ENCODE data around the gene CDH26.
A peak's percentile ranks its signal among the peaks of the same experiment; 100 is the strongest.

CDH26 gene

DNA sequence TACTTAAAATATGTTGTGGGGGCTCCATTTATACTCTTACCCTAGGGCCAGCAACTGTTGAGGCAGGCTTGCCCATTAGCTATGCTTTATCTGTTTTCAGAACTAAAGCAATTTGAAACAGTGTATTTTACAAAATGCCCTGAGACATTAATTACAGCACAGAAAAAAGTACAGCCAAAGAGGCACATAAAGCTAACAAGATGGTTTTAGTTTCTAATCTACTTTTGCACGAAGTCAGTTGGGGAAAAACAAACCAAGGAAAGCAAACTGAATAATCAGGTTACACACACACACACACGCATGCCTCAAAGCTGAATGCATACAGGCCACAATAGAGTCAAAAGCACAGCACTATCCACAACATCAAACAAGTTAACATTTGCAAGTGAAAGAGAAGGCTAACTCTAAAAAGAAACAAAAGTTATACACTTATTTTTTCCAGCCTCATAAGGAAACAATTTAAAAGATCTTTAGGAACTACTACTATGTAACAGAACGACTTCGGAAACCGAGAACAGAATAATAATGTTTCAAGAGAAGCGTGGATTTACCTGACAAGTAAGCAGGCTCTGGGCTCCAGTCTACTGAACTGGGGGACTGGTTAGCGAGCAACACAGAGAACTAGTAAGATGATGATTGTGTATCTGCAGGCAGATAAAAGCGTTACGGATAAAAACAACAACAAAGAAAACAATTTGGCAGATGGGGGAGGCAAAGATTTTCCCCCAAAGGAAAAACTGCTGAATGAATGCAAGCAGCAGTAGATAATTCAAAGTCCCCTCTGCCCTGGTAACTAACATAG is 26.5 kb upstream of the CDH26 start:
- peaks cover 4 to 10% of the 10 kb centered on the region in 2 experiments for H3K36me3 ChIP-seq (ENCODE audit: control insufficient read depth in 1 of 2, insufficient read depth in 2 of 2, low read depth in 1 of 2, low read length in 2 of 2)
- no peak overlapping the region for H3K18ac ChIP-seq (ENCODE audit: low read depth in 1 of 2, low read length in 2 of 2)
- H3K14ac ChIP-seq (ENCODE audit: low read length in 2 of 2): no peak overlapping the region
- no peak overlapping the region for H2BK120ac ChIP-seq (ENCODE audit: low read depth, low read length)
- H3K9me3 ChIP-seq (ENCODE audit: control insufficient read depth, low read length): no peaks in the 10 kb centered on the region
- no peaks in the 10 kb centered on the region for H3K79me1 ChIP-seq (replicated peaks; ENCODE audit: low read length, poor library complexity, severe bottlenecking)
- peaks cover 11% of the 10 kb centered on the region for H3K4me1 ChIP-seq (ENCODE audit: control insufficient read depth, insufficient read depth, low read depth, low read length)
- no peak for DNase-seq
- no peak overlapping the region for H2BK12ac ChIP-seq (ENCODE audit: low read length in 2 of 2)
- no peak overlapping the region for H2BK5ac ChIP-seq (ENCODE audit: low read depth, low read length, poor library complexity, severe bottlenecking)
- no peak overlapping the region for H4K91ac ChIP-seq (ENCODE audit: low read length)
- no peaks in the 10 kb centered on the region for H3K27me3 ChIP-seq (ENCODE audit: control insufficient read depth in 1 of 2, insufficient read depth in 1 of 2, low read length in 2 of 2)
- H4K8ac ChIP-seq (ENCODE audit: low read length): no peak overlapping the region
- H3K4me3 ChIP-seq (ENCODE audit: insufficient read depth in 1 of 2, low read depth in 1 of 2, low read length in 2 of 2): no peak overlapping the region
- no peak overlapping the region for H3K4ac ChIP-seq (ENCODE audit: low read depth in 1 of 2, low read length in 2 of 2)
- 95% methylated on average over 9 of the region's 9 CpGs for WGBS
- H2AFZ ChIP-seq (ENCODE audit: low read depth, low read length): no peak overlapping the region
- no peak overlapping the region for H2AK5ac ChIP-seq (ENCODE audit: low read length, severe bottlenecking)
- H3K27ac ChIP-seq (ENCODE audit: low read length, poor library complexity, severe bottlenecking): no peak overlapping the region
- no peak overlapping the region for H3K23ac ChIP-seq (ENCODE audit: low read length in 2 of 2)
- H2BK15ac ChIP-seq (ENCODE audit: low read depth, poor library complexity, severe bottlenecking): no peak overlapping the region
- H3K4me2 ChIP-seq (ENCODE audit: low read length, poor library complexity, severe bottlenecking): no peak overlapping the region
- no peak overlapping the region for H3K9ac ChIP-seq (ENCODE audit: low read length)

DNA sequence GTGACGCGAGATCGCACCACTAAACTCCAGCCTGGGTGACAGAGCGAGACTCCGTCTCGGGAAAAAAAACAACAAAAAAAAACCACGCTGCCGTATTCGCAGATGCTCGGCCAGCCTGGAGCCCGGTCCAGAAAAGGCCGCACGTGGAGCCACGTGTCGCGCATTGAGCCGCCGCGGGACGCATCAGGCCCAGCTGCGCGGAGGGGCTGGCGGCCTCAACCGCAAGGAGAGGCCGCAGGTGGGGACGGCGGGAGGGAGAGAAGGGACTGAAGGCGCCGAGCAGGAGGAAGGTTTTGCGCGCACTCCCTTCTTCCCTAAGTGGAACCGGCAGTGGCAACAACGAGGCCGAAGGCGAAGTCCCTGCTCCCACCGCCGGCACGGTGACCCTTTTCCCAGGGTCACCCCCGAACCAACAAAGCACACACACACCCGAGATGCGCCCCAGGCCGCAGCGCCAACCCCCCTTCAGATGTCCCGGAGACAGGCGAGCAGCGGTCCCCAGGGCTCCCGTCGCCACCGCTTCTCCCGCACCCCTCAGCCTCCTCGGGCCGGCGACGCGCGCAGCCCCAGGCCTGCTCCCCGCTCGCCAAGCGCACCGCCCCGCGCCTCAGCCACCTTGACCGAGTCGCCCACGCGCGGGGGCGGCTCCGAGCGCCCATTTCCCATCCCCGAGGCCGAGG is 25.5 kb upstream of the CDH26 start:
- Histone ChIP-seq H3K4me2 (ENCODE audit: low read length, poor library complexity, severe bottlenecking) (no peak overlapping the region), H2BK12ac (ENCODE audit: low read length in 2 of 2) (no peak overlapping the region), H3K23ac (ENCODE audit: low read length in 2 of 2) (no peak overlapping the region), H3K14ac (ENCODE audit: low read length in 2 of 2) (no peak overlapping the region), H4K91ac (ENCODE audit: low read length) (peak overlapping the region; percentile 15), H2AK5ac (ENCODE audit: low read length, severe bottlenecking) (no peak overlapping the region), H2BK5ac (ENCODE audit: low read depth, low read length, poor library complexity, severe bottlenecking) (no peak overlapping the region), H3K4me1 (ENCODE audit: control insufficient read depth, insufficient read depth, low read depth, low read length) (peaks cover 11% of the 10 kb centered on the region), H4K8ac (ENCODE audit: low read length) (no peak overlapping the region), H3K79me1 (replicated peaks; ENCODE audit: low read length, poor library complexity, severe bottlenecking) (peaks cover 3% of the 10 kb centered on the region), H3K27ac (ENCODE audit: low read length, poor library complexity, severe bottlenecking) (no peak overlapping the region), H2BK15ac (ENCODE audit: low read depth, poor library complexity, severe bottlenecking) (no peak overlapping the region), H2BK120ac (ENCODE audit: low read depth, low read length) (no peak overlapping the region), H3K18ac (ENCODE audit: low read depth in 1 of 2, low read length in 2 of 2) (no peak overlapping the region), H2AFZ (ENCODE audit: low read depth, low read length) (no peak overlapping the region), H3K36me3 (ENCODE audit: control insufficient read depth in 1 of 2, insufficient read depth in 2 of 2, low read depth in 1 of 2, low read length in 2 of 2) (peaks cover 4 to 10% of the 10 kb centered on the region in 2 experiments), H3K4ac (ENCODE audit: low read depth in 1 of 2, low read length in 2 of 2) (no peak overlapping the region), H3K9me3 (ENCODE audit: control insufficient read depth, low read length) (no peaks in the 10 kb centered on the region), H3K4me3 (ENCODE audit: insufficient read depth in 1 of 2, low read depth in 1 of 2, low read length in 2 of 2) (no peak overlapping the region), H3K9ac (ENCODE audit: low read length) (no peak overlapping the region), H3K27me3 (ENCODE audit: control insufficient read depth in 1 of 2, insufficient read depth in 1 of 2, low read length in 2 of 2) (no peaks in the 10 kb centered on the region)
- no peak for DNase-seq
- 97% methylated on average over 68 of the region's 72 CpGs for WGBS

DNA sequence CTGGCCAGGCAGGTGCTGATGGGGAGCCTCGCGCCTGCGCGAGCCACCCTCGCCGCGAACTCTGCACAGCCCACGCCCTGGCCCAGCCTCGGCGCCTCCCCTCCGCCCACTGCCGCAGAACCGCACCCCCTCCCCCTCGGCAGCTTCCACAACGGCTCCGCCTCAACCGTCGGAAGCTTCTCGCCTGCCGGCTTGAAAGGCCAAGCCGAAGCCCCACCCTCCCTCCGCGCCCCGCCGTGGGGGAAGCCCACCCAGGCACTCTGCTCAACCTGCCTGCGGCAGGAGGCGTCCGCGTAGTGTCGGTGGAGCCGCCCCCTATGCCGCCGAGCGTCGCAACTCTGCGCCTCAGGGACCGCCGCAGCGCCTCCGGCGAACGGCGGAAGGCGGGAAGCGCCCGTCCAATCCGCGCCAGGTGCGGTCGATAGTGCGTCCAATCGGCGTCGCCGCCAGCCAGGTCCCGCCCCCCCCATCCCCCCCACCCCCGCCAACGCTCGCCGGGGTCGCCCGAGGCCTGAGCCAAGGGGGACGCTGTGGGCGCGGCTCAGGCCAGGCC is 24.9 kb upstream of the CDH26 start, which contains the start of gene SYCP2:
TSS of gene SYCP2 (minus strand) at position 342 of the 553 bp plus-strand sequence. CDS start 11,224 bp downstream, outside the sequence.
- Histone ChIP-seq H3K36me3 (ENCODE audit: control insufficient read depth in 1 of 2, insufficient read depth in 2 of 2, low read depth in 1 of 2, low read length in 2 of 2) (peaks cover 4 to 10% of the 10 kb centered on the region in 2 experiments), H3K9ac (ENCODE audit: low read length) (peak within 1 kb of the TSS; percentile 56), H4K8ac (ENCODE audit: low read length) (peak within 1 kb of the TSS; percentile 92), H3K79me1 (replicated peaks; ENCODE audit: low read length, poor library complexity, severe bottlenecking) (peaks cover 3% of the 10 kb centered on the region), H3K4ac (ENCODE audit: low read depth in 1 of 2, low read length in 2 of 2) (no peak within 1 kb of the TSS), H3K27ac (ENCODE audit: low read length, poor library complexity, severe bottlenecking) (no peak within 1 kb of the TSS), H3K4me1 (ENCODE audit: control insufficient read depth, insufficient read depth, low read depth, low read length) (peaks cover 11% of the 10 kb centered on the region), H2BK15ac (ENCODE audit: low read depth, poor library complexity, severe bottlenecking) (peak within 1 kb of the TSS; percentile 81), H4K91ac (ENCODE audit: low read length) (peak within 1 kb of the TSS; percentile 27), H2BK12ac (ENCODE audit: low read length in 2 of 2) (no peak within 1 kb of the TSS), H3K4me3 (ENCODE audit: insufficient read depth in 1 of 2, low read depth in 1 of 2, low read length in 2 of 2) (peak within 1 kb of the TSS; percentile 66 to 81), H2AK5ac (ENCODE audit: low read length, severe bottlenecking) (no peak within 1 kb of the TSS), H2AFZ (ENCODE audit: low read depth, low read length) (peak within 1 kb of the TSS; percentile 46), H3K9me3 (ENCODE audit: control insufficient read depth, low read length) (no peaks in the 10 kb centered on the region), H3K14ac (ENCODE audit: low read length in 2 of 2) (no peak within 1 kb of the TSS), H2BK5ac (ENCODE audit: low read depth, low read length, poor library complexity, severe bottlenecking) (no peak within 1 kb of the TSS), H3K23ac (ENCODE audit: low read length in 2 of 2) (no peak within 1 kb of the TSS), H2BK120ac (ENCODE audit: low read depth, low read length) (no peak within 1 kb of the TSS), H3K18ac (ENCODE audit: low read depth in 1 of 2, low read length in 2 of 2) (peak within 1 kb of the TSS; percentile 29 to 68), H3K27me3 (ENCODE audit: control insufficient read depth in 1 of 2, insufficient read depth in 1 of 2, low read length in 2 of 2) (no peaks in the 10 kb centered on the region), H3K4me2 (ENCODE audit: low read length, poor library complexity, severe bottlenecking) (peak within 1 kb of the TSS; percentile 99)
- no peak for DNase-seq
- 87% methylated on average over 51 of the region's 65 CpGs for WGBS

Data from mesenchymal stem cell (in vitro differentiated cells and primary cell).